OCI-M1 (cell line): ENCODE measurements around the gene COLEC11.

Source experiments
- DNase-seq: peaks from one replicate; lab custom pipeline; 2025; lab: John Stamatoyannopoulos, UW

Gene COLEC11

GRCh38 chr2:3585261-3586109 lies 9.4 kb upstream of the COLEC11 start:
- DNase-seq: no peak

GRCh38 chr2:3586220-3586619 lies 8.7 kb upstream of the COLEC11 start:
- DNase-seq: no peak

- DNase-seq: no peak
Measured at GRCh38 chr2:3587021-3587420, 7.9 kb upstream of the COLEC11 start.

GRCh38 chr2:3587432-3587831 lies 7.5 kb upstream of the COLEC11 start:
- peak; percentile 71 for DNase-seq

GRCh38 chr2:3588084-3588483 lies 6.8 kb upstream of the COLEC11 start:
- no peak for DNase-seq

GRCh38 chr2:3589086-3589485 lies 5.8 kb upstream of the COLEC11 start:
- DNase-seq: no peak

GRCh38 chr2:3595404-3595803 lies 492 bp downstream of the COLEC11 start:
- DNase-seq: no peak

- DNase-seq: peak; percentile 11
Measured at GRCh38 chr2:3595985-3596384, 1.1 kb downstream of the COLEC11 start.

- DNase-seq: no peak
Measured at GRCh38 chr2:3596901-3597417, 2.0 kb downstream of the COLEC11 start.

- DNase-seq: no peak
Measured at GRCh38 chr2:3597567-3597966, 2.7 kb downstream of the COLEC11 start.

- DNase-seq: no peak
Measured at GRCh38 chr2:3598197-3598910, 3.4 kb downstream of the COLEC11 start.

- DNase-seq: peak; percentile 39
Measured at GRCh38 chr2:3598912-3599854, 4.3 kb downstream of the COLEC11 start.

- no peak for DNase-seq
Measured at GRCh38 chr2:3600256-3600855, 5.4 kb downstream of the COLEC11 start.

GRCh38 chr2:3601561-3602271 lies 6.8 kb downstream of the COLEC11 start:
- no peak for DNase-seq

- no peak for DNase-seq
Measured at GRCh38 chr2:3602553-3603339, 7.8 kb downstream of the COLEC11 start.

- no peak for DNase-seq
Measured at GRCh38 chr2:3603536-3604206, 8.8 kb downstream of the COLEC11 start.

- no peak for DNase-seq
Measured at GRCh38 chr2:3604207-3604877, 9.4 kb downstream of the COLEC11 start.

- DNase-seq: peak; percentile 84
Measured at GRCh38 chr2:3604991-3605961, 10.4 kb downstream of the COLEC11 start.
